ENCODE measurements around the gene GLYR1.

The GLYR1 gene

GRCh38 chr16:4754865-4755264 lies 92.2 kb downstream of the GLYR1 start:
- DNase-seq = no peak

GRCh38 chr16:4753227-4753626 lies 93.9 kb downstream of the GLYR1 start:
- DNase-seq = no peak

All from midbrain (tissue), 1 donor.